GM23338 (cell line): Measurements from ENCODE around the gene WDR35. TPM values are rescaled to one million over a fixed set of nuclear protein-coding genes. Genes with fewer than 3 reads are reported as not detected.

ENCODE experiments used
- ATAC-seq: fragments of 200-7000 bp; cut with Tn5 transposase; 3 replicates; pipeline ENCODE4 v1.9.1; 2020
- DNase-seq: peaks from one replicate; pipeline ENCODE4 v3.0.0-alpha.2; 2015; ENCODE audit warnings: low spot score
- H2AFZ ChIP-seq: fragments of 200-600 bp; sonication (generic); 2 replicates; pipeline ENCODE4 v1.8.0; 2016; ENCODE audit warnings: antibody characterized with exemption, mild to moderate bottlenecking, moderate library complexity
- H3F3A ChIP-seq: fragments of 200-600 bp; sonication (generic); replicated peaks from 2 replicates; pipeline ENCODE4 v1.8.0; 2017; ENCODE audit warnings: antibody characterized with exemption, mixed run types, low read depth
- H3K27ac ChIP-seq: fragments of 200-600 bp; sonication (generic); 2 replicates; pipeline ENCODE4 v1.6.1; 2016; ENCODE audit warnings: low read depth
- H3K27me3 ChIP-seq: fragments of 200-600 bp; sonication (generic); 2 replicates; pipeline ENCODE4 v1.8.0; 2016; ENCODE audit warnings: mild to moderate bottlenecking, mixed run types, moderate library complexity; ENCODE audit not compliant: insufficient read depth
- H3K36me3 ChIP-seq: fragments of 200-600 bp; sonication (generic); 2 replicates; pipeline ENCODE4 v1.8.0; 2016; ENCODE audit warnings: mild to moderate bottlenecking; ENCODE audit not compliant: insufficient read depth
- H3K4me1 ChIP-seq: fragments of 200-600 bp; sonication (generic); 2 replicates; pipeline ENCODE4 v1.8.0; 2016; ENCODE audit warnings: mild to moderate bottlenecking, moderate library complexity; ENCODE audit not compliant: insufficient read depth
- H3K4me2 ChIP-seq: fragments of 200-600 bp; sonication (generic); 2 replicates; pipeline ENCODE4 v1.7.1; 2017; ENCODE audit warnings: mixed run types
- H3K4me3 ChIP-seq: fragments of 200-600 bp; sonication (generic); 2 replicates; pipeline ENCODE4 v1.6.1; 2016; ENCODE audit warnings: mixed run types
- H3K79me2 ChIP-seq: fragments of 200-600 bp; sonication (generic); replicated peaks from 2 replicates; pipeline ENCODE4 v1.8.0; 2017; ENCODE audit warnings: mild to moderate bottlenecking; ENCODE audit not compliant: insufficient read depth
- H3K9me2 ChIP-seq: fragments of 200-600 bp; sonication (generic); 2 replicates; pipeline ENCODE4 v1.8.0; 2017; ENCODE audit not compliant: insufficient read depth
- H4K20me1 ChIP-seq: fragments of 200-600 bp; sonication (generic); replicated peaks from 2 replicates; pipeline ENCODE4 v1.8.0; 2017; ENCODE audit warnings: mild to moderate bottlenecking; ENCODE audit not compliant: insufficient read depth
- H3K27ac Mint-ChIP-seq: 2 replicates; pipeline ENCODE4 v1.8.0; 2020; ENCODE audit warnings: inconsistent platforms, mild to moderate bottlenecking, moderate library complexity, mixed read lengths
- H3K27me3 Mint-ChIP-seq: 3 replicates; pipeline ENCODE4 v1.8.0; 2022; ENCODE audit warnings: low read depth, mild to moderate bottlenecking, moderate library complexity, mixed read lengths, inconsistent platforms; ENCODE audit not compliant: insufficient read depth, poor library complexity
- H3K36me3 Mint-ChIP-seq: 3 replicates; pipeline ENCODE4 v1.8.0; 2021; ENCODE audit warnings: low read depth, mild to moderate bottlenecking, inconsistent platforms, moderate library complexity, mixed read lengths
- H3K4me1 Mint-ChIP-seq: 3 replicates; pipeline ENCODE4 v1.8.0; 2020; ENCODE audit warnings: mild to moderate bottlenecking, inconsistent platforms, mixed read lengths
- H3K4me3 Mint-ChIP-seq: 3 replicates; pipeline ENCODE4 v1.8.0; 2021; ENCODE audit warnings: moderate library complexity, mild to moderate bottlenecking, inconsistent platforms, mixed read lengths
- H3K9me3 Mint-ChIP-seq: 3 replicates; pipeline ENCODE4 v1.8.0; 2020; ENCODE audit warnings: moderate library complexity, mild to moderate bottlenecking, inconsistent platforms, mixed read lengths
- CREB1 ChIP-seq: fragments of 250-450 bp; sonication (Bioruptor Pico); IDR thresholded peaks from 2 replicates; pipeline ENCODE4 v1.5.0; 2020; ENCODE audit warnings: low read depth, mild to moderate bottlenecking, moderate library complexity
- EZH2 ChIP-seq: fragments of 200-600 bp; sonication (generic); IDR thresholded peaks from one replicate; pipeline ENCODE4 v1.8.0; 2017; ENCODE audit warnings: antibody characterized with exemption, mild to moderate bottlenecking, low read depth; ENCODE audit not compliant: unreplicated experiment
- EZH2phosphoT487 ChIP-seq: fragments of 200-600 bp; sonication (generic); IDR thresholded peaks from one replicate; pipeline ENCODE4 v1.8.1; 2018; ENCODE audit warnings: antibody characterized with exemption; ENCODE audit not compliant: unreplicated experiment
- JUNB ChIP-seq: IDR thresholded peaks from one replicate; pipeline ENCODE4 v1.6.1; 2016; ENCODE audit warnings: antibody characterized with exemption; ENCODE audit not compliant: unreplicated experiment
- NANOG ChIP-seq: IDR thresholded peaks from 2 replicates; pipeline ENCODE4 v1.6.1; 2016; ENCODE audit warnings: antibody characterized with exemption, borderline replicate concordance
- POLR2AphosphoS5 ChIP-seq: IDR thresholded peaks from 2 replicates; pipeline ENCODE4 v1.6.1; 2016; ENCODE audit warnings: antibody characterized with exemption, low read depth
- STAT1 ChIP-seq: IDR thresholded peaks from one replicate; pipeline ENCODE4 v1.6.1; 2016; ENCODE audit warnings: antibody characterized with exemption; ENCODE audit not compliant: unreplicated experiment
- ZNF114 ChIP-seq: fragments of 250-450 bp; sonication (Bioruptor Pico); IDR thresholded peaks from 2 replicates; pipeline ENCODE4 v1.5.0; 2020; ENCODE audit warnings: mild to moderate bottlenecking, moderate library complexity
- ZNF331 ChIP-seq: fragments of 250-450 bp; sonication (Bioruptor Pico); IDR thresholded peaks from 2 replicates; pipeline ENCODE4 v1.5.0; 2020; ENCODE audit warnings: low read depth, mild to moderate bottlenecking, moderate library complexity
- polyA plus RNA-seq: library from polyadenylated mRNA; unstranded; fragments of >200 nt; fragmentation: Nextera tagmentation; extraction: Ambion mirVana; gene quantifications from 2 replicates; pipeline ENCODE4 v1.2.1, GENCODE V29; 2016
- total RNA-seq: library from RNA; depleted of rRNA; stranded (reverse); fragments of >200 nt; shearing (Covaris generic); gene quantifications from 2 replicates; pipeline ENCODE4 v1.2.3, GENCODE V29; 2014
- TF ChIP-seq, protein P1 (sequence below): fragments of 250-450 bp; sonication (Bioruptor Pico); IDR thresholded peaks from 2 replicates; pipeline ENCODE4 v1.5.0; 2020; ENCODE audit warnings: mild to moderate bottlenecking, moderate library complexity
- TF ChIP-seq, protein P2 (sequence below): IDR thresholded peaks from 2 replicates; pipeline ENCODE4 v1.6.1; 2016; ENCODE audit warnings: antibody characterized with exemption
- TF ChIP-seq, protein P3 (sequence below), 2 experiments: fragments of 200-600 bp in 1 of 2; sonication (generic) in 1 of 2; conservative IDR thresholded peaks; 2 replicates each; pipeline versions ENCODE4 v1.5.1 to v1.6.1; 2016 to 2017; ENCODE audit warnings: antibody characterized with exemption in 2 of 2, low read depth in 2 of 2, mild to moderate bottlenecking in 2 of 2, moderate library complexity in 1 of 2

WDR35 gene
- total and polyA plus RNA-seq, 2 experiments from 2014 or later = 5.3 to 20.0 TPM

DNA sequence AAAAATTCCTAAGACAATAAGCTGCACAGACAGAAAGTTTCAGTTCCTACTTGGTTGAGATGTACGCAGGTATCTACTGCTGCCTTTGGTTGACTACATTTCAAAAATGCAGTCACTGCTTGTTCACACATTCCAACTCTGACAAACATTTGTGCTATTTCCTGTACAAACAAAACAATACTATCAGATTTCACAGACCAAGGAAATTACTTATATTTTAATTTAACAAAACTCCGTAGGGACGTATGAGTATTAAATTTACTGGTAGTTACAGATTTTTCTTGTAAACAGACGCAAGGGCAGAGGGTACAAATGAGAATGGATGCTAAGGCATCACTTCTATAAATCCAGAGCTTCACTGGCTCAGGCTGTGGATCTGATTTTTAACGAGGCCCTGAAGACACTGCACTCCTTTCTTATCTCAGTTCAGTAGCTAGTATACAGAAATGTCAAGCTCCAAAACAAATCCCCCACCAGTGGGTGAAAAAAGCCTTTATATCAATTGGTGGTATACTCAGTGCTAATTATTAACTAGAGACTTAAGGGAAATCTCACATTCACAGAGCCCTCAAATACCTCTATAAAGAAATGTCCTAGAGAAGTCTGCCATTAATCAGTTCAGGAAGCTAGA lies 56.4 kb downstream of the WDR35 start (continued):
- TF ChIP-seq, protein P1, sequence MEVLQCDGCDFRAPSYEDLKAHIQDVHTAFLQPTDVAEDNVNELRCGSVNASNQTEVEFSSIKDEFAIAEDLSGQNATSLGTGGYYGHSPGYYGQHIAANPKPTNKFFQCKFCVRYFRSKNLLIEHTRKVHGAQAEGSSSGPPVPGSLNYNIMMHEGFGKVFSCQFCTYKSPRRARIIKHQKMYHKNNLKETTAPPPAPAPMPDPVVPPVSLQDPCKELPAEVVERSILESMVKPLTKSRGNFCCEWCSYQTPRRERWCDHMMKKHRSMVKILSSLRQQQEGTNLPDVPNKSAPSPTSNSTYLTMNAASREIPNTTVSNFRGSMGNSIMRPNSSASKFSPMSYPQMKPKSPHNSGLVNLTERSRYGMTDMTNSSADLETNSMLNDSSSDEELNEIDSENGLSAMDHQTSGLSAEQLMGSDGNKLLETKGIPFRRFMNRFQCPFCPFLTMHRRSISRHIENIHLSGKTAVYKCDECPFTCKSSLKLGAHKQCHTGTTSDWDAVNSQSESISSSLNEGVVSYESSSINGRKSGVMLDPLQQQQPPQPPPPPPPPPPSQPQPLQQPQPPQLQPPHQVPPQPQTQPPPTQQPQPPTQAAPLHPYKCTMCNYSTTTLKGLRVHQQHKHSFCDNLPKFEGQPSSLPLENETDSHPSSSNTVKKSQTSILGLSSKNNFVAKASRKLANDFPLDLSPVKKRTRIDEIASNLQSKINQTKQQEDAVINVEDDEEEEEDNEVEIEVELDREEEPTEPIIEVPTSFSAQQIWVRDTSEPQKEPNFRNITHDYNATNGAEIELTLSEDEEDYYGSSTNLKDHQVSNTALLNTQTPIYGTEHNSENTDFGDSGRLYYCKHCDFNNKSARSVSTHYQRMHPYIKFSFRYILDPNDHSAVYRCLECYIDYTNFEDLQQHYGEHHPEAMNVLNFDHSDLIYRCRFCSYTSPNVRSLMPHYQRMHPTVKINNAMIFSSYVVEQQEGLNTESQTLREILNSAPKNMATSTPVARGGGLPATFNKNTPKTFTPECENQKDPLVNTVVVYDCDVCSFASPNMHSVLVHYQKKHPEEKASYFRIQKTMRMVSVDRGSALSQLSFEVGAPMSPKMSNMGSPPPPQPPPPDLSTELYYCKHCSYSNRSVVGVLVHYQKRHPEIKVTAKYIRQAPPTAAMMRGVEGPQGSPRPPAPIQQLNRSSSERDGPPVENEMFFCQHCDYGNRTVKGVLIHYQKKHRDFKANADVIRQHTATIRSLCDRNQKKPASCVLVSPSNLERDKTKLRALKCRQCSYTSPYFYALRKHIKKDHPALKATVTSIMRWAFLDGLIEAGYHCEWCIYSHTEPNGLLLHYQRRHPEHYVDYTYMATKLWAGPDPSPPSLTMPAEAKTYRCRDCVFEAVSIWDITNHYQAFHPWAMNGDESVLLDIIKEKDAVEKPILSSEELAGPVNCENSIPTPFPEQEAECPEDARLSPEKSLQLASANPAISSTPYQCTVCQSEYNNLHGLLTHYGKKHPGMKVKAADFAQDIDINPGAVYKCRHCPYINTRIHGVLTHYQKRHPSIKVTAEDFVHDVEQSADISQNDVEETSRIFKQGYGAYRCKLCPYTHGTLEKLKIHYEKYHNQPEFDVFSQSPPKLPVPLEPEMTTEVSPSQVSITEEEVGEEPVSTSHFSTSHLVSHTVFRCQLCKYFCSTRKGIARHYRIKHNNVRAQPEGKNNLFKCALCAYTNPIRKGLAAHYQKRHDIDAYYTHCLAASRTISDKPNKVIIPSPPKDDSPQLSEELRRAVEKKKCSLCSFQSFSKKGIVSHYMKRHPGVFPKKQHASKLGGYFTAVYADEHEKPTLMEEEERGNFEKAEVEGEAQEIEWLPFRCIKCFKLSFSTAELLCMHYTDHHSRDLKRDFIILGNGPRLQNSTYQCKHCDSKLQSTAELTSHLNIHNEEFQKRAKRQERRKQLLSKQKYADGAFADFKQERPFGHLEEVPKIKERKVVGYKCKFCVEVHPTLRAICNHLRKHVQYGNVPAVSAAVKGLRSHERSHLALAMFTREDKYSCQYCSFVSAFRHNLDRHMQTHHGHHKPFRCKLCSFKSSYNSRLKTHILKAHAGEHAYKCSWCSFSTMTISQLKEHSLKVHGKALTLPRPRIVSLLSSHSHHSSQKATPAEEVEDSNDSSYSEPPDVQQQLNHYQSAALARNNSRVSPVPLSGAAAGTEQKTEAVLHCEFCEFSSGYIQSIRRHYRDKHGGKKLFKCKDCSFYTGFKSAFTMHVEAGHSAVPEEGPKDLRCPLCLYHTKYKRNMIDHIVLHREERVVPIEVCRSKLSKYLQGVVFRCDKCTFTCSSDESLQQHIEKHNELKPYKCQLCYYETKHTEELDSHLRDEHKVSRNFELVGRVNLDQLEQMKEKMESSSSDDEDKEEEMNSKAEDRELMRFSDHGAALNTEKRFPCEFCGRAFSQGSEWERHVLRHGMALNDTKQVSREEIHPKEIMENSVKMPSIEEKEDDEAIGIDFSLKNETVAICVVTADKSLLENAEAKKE (CRISPR knock-in tag) = no peak
- TF ChIP-seq, protein P2, sequence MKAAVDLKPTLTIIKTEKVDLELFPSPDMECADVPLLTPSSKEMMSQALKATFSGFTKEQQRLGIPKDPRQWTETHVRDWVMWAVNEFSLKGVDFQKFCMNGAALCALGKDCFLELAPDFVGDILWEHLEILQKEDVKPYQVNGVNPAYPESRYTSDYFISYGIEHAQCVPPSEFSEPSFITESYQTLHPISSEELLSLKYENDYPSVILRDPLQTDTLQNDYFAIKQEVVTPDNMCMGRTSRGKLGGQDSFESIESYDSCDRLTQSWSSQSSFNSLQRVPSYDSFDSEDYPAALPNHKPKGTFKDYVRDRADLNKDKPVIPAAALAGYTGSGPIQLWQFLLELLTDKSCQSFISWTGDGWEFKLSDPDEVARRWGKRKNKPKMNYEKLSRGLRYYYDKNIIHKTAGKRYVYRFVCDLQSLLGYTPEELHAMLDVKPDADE = no peak
- no peak for TF ChIP-seq JUNB
- no peak for TF ChIP-seq CREB1 (CRISPR knock-in tag)
- no peak for TF ChIP-seq EZH2
- TF ChIP-seq NANOG = no peak
- no peak for TF ChIP-seq ZNF114
- no peak for TF ChIP-seq ZNF331

DNA sequence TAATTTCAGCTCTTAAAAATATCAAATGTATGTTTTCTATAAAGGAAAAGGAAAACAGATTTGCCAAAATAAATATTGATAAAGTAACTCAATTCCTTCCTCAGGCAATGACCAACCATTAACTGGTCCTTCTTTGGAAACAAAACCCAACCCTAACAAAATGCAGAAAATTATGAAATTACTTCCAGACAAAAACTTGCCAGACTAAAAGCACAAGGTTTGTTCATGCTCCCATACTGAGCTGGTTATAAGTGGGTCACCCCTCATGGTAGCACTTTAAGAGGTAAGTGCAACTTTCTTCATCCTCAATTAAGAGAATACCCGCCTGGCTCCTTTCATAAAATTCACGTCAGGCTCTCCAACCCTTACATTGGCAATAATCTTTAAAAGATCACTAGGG lies 57.0 kb downstream of the WDR35 start:
- no peak overlapping the region for H3K4me2 ChIP-seq
- no peak for ATAC-seq
- no peak for DNase-seq
- H3F3A ChIP-seq = no peaks in the 10 kb centered on the region
- no peak overlapping the region for H3K4me3 ChIP-seq
- Mint-ChIP-seq H3K4me1 (no peaks in the 10 kb centered on the region), H3K27ac (no peak overlapping the region), H3K4me3 (no peak overlapping the region), H3K27me3 (no peaks in the 10 kb centered on the region), H3K9me3 (peaks cover 14% of the 10 kb centered on the region; the same call in 2 of the 3 replicates), H3K36me3 (peaks cover 61% of the 10 kb centered on the region)
- peaks cover 51% of the 10 kb centered on the region; the same call in 1 of the 2 replicates for H3K36me3 ChIP-seq
- H3K4me1 ChIP-seq = no peaks in the 10 kb centered on the region
- no peaks in the 10 kb centered on the region for H3K79me2 ChIP-seq
- H2AFZ ChIP-seq = no peak overlapping the region
- no peaks in the 10 kb centered on the region for H4K20me1 ChIP-seq
- H3K9me2 ChIP-seq = no peaks in the 10 kb centered on the region
- no peaks in the 10 kb centered on the region for H3K27me3 ChIP-seq
- no peak overlapping the region for H3K27ac ChIP-seq
- TF ChIP-seq EZH2phosphoT487 (no peak), STAT1 (no peak), POLR2AphosphoS5 (no peak), ZNF114 (no peak), ZNF331 (no peak), JUNB (no peak), NANOG (no peak)
- TF ChIP-seq, protein P2 = no peak
- TF ChIP-seq, protein P3, sequence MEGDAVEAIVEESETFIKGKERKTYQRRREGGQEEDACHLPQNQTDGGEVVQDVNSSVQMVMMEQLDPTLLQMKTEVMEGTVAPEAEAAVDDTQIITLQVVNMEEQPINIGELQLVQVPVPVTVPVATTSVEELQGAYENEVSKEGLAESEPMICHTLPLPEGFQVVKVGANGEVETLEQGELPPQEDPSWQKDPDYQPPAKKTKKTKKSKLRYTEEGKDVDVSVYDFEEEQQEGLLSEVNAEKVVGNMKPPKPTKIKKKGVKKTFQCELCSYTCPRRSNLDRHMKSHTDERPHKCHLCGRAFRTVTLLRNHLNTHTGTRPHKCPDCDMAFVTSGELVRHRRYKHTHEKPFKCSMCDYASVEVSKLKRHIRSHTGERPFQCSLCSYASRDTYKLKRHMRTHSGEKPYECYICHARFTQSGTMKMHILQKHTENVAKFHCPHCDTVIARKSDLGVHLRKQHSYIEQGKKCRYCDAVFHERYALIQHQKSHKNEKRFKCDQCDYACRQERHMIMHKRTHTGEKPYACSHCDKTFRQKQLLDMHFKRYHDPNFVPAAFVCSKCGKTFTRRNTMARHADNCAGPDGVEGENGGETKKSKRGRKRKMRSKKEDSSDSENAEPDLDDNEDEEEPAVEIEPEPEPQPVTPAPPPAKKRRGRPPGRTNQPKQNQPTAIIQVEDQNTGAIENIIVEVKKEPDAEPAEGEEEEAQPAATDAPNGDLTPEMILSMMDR (conservative IDR thresholded peaks at IDR 0.05; ENCODE audit: low read depth in 2 of 2) = no peak
